Common myeloid progenitor, CD34-positive (primary cell): Measurements from ENCODE around the gene BRPF1.

Source experiments
- CTCF ChIA-PET: fragments of 350-600 bp; sonication (Branson Sonifier 250); formaldehyde crosslinking; loops from one replicate; lab custom pipeline; 2021; ENCODE audit warnings: antibody characterized with exemption; lab: Charles Lee
- POLR2A ChIA-PET: fragments of 350-600 bp; sonication (Branson Sonifier 250); formaldehyde crosslinking; loops from one replicate; lab custom pipeline; 2021; ENCODE audit warnings: antibody characterized with exemption; lab: Charles Lee
- DNase-seq, 3 donors: peaks; one replicate each; pipeline versions ENCODE4 v3.0.0 to v3.0.0-alpha.2; 2013
- H3K27ac ChIP-seq, 2 experiments: 1 replicate in 1 of 2; 2 replicates in 1 of 2; pipeline ENCODE4 v1.7.0; 2013; ENCODE audit warnings: inconsistent platforms in 2 of 2, low read length in 2 of 2, mild to moderate bottlenecking in 2 of 2, low read depth in 1 of 2, moderate library complexity in 1 of 2; ENCODE audit not compliant: severe bottlenecking in 2 of 2, insufficient read depth in 1 of 2, poor library complexity in 1 of 2
- H3K27me3 ChIP-seq, 5 experiments: replicated peaks in 2 of 5; 1 replicate in 3 of 5; 2 replicates in 2 of 5; pipeline versions ENCODE4 v1.6.1 to v1.7.0; 2013; ENCODE audit warnings: low read length in 4 of 5, mild to moderate bottlenecking in 2 of 5, moderate library complexity in 2 of 5, inconsistent platforms in 1 of 5; ENCODE audit not compliant: insufficient read depth in 5 of 5, control insufficient read depth in 4 of 5
- H3K36me3 ChIP-seq, 4 experiments: 1 replicate in 2 of 4; 2 replicates in 2 of 4; pipeline versions ENCODE4 v1.6.1 to v1.7.0; 2013; ENCODE audit warnings: low read length in 3 of 4, control low read depth in 1 of 4, mild to moderate bottlenecking in 1 of 4; ENCODE audit not compliant: control insufficient read depth in 4 of 4, insufficient read depth in 4 of 4
- H3K4me1 ChIP-seq, 4 experiments: 1 replicate in 3 of 4; 2 replicates in 1 of 4; pipeline versions ENCODE4 v1.6.1 to v1.7.1; 2013; ENCODE audit warnings: low read length in 3 of 4, mild to moderate bottlenecking in 3 of 4, control low read depth in 1 of 4, inconsistent platforms in 1 of 4, moderate library complexity in 1 of 4; ENCODE audit not compliant: control insufficient read depth in 4 of 4, insufficient read depth in 4 of 4; ENCODE audit errors: control extremely low read depth in 1 of 4
- H3K4me3 ChIP-seq, 7 experiments: 1 replicate in 4 of 7; 2 replicates in 3 of 7; pipeline versions ENCODE4 v1.5.1 to v1.7.0; 2013; ENCODE audit warnings: mild to moderate bottlenecking in 7 of 7, low read length in 6 of 7, moderate library complexity in 6 of 7, inconsistent platforms in 2 of 7, low read depth in 2 of 7, control low read depth in 1 of 7; ENCODE audit not compliant: insufficient read depth in 4 of 7, control insufficient read depth in 1 of 7; ENCODE audit errors: extremely low read depth in 1 of 7
- H3K9me3 ChIP-seq, 5 experiments: 1 replicate in 4 of 5; 2 replicates in 1 of 5; pipeline versions ENCODE4 v1.6.1 to v1.7.1; 2013; ENCODE audit warnings: low read length in 4 of 5, mild to moderate bottlenecking in 2 of 5, inconsistent platforms in 1 of 5, low read depth in 1 of 5, moderate library complexity in 1 of 5; ENCODE audit not compliant: control insufficient read depth in 4 of 5, insufficient read depth in 2 of 5; ENCODE audit errors: control extremely low read depth in 1 of 5
- WGBS: methylation state at CpG from one replicate; pipeline ENCODE4 v1.1.5; 2013; ENCODE audit not compliant: insufficient coverage; 5-methylcytosine and 5-hydroxymethylcytosine counted together

Gene BRPF1

GRCh38 chr3:9730657-9731205 is 804 bp upstream of the BRPF1 start:
- Histone ChIP-seq H3K36me3 (peaks cover 0 to 25% (median 11%) of the 10 kb centered on the region in 4 experiments), H3K27me3 (no peaks in the 10 kb centered on the region), H3K4me3 (peak overlapping the region; percentile 46 to 97 (median 81)), H3K27ac (peak overlapping the region in 1 of 2 experiments; percentile 100), H3K9me3 (no peaks in the 10 kb centered on the region), H3K4me1 (peaks cover 6 to 57% (median 42%) of the 10 kb centered on the region in 4 experiments)
- WGBS, result 0% methylated on average over 12 of the region's 17 CpGs
- DNase-seq, result peak; percentile 82 to 95 (median 93)
- CTCF ChIA-PET, result interaction anchor here (1.3 to 8.5 kb wide), 4 partner anchors 12 to 62 kb away, joined by 3 to 107 read pairs (median 36); partner anchors contain the start of genes ARPC4, OGG1 and TADA3
- POLR2A ChIA-PET, result interaction anchor here (1.2 to 3.6 kb wide), 4 partner anchors 14 to 62 kb away, joined by 5 to 16 read pairs (median 7); partner anchors contain the start of genes ARPC4, OGG1 and TADA3

DNA sequence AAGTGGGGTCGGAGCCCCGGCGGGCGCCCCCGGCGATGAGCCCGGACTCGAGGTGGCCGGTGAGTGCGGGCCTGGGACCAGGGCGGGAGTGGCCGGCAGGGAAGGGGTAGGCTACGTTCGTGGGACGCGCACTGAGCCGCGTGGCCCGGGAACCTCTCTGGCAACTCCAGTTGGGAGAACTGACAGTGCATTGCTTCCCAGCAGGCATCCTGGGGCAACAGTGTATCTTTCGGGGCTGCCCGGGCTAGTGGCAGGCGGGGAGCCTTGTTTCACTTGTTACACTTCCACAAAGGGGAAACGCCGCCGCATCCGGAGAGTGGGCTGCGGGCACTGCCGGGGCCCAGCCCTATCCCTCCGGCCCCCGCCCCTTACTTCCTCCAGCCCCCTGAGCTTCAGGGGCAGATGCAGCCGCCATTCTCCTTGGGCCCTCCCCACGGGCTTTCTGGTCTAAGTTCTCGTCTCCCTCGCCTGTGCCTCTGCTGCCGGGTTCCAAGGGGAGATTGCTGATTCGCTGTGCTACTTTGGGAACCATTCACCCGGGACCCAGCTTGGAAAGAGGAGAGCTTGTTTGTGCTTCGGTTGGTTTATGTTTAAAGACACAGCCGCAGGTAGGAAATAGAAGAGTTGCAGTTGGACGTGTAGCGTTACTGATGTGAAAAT is 675 bp downstream of the BRPF1 start:
- Histone ChIP-seq H3K9me3 (no peaks in the 10 kb centered on the region), H3K27me3 (no peaks in the 10 kb centered on the region), H3K4me1 (peaks cover 6 to 52% (median 37%) of the 10 kb centered on the region in 4 experiments), H3K4me3 (peak overlapping the region; percentile 76 to 97 (median 86)), H3K27ac (peak overlapping the region; percentile 99 to 100), H3K36me3 (peaks cover 4 to 37% (median 19%) of the 10 kb centered on the region in 4 experiments)
- ChIA-PET POLR2A (interaction anchor here (0.7 to 3.6 kb wide), 3 partner anchors 18 to 60 kb away, joined by 3 to 16 read pairs (median 7); partner anchors contain the start of genes ARPC4, OGG1 and TADA3), CTCF (interaction anchor here (0.9 to 8.5 kb wide), 9 partner anchors 13 to 107 kb away, joined by 3 to 107 read pairs (median 4); partner anchors contain the start of gene OGG1)
- DNase-seq, result peak; percentile 75 to 91 (median 89)
- WGBS, result 0% methylated on average over 35 of the region's 41 CpGs

DNA sequence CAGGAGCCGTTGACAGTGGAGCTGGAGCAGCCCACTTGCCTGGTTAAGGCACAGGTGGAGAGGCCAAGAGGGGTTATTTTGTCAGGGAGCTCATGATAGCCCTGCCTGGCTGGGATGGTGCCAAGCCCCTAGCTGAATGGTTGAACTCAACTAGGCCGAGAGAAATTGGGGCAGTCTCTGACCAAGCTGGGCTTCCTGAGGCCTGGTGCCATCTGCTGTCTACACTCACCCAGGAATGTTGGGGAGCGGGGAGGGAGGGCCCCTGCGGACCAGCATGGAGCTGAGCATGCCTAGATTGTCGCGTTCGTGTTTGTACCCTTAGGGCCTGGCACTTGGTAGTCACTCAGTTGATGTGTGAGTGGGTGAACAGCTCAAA is 1.2 kb downstream of the BRPF1 start:
- Histone ChIP-seq H3K27me3 (no peaks in the 10 kb centered on the region), H3K9me3 (no peaks in the 10 kb centered on the region), H3K27ac (peak overlapping the region; percentile 99 to 100), H3K4me1 (peaks cover 6 to 46% (median 32%) of the 10 kb centered on the region in 4 experiments), H3K36me3 (peaks cover 5 to 43% (median 23%) of the 10 kb centered on the region in 4 experiments), H3K4me3 (peak overlapping the region; percentile 76 to 97 (median 86))
- ChIA-PET POLR2A (interaction anchor here (1.3 to 3.6 kb wide), 2 partner anchors 11 to 17 kb away, joined by 5 to 16 read pairs; partner anchors contain the start of gene OGG1), CTCF (interaction anchor here (0.9 to 8.5 kb wide), 10 partner anchors 13 to 547 kb away, joined by 3 to 107 read pairs (median 4); partner anchors contain the start of gene OGG1)
- no peak for DNase-seq
- WGBS, result 45% methylated on average over 7 of the region's 7 CpGs

DNA sequence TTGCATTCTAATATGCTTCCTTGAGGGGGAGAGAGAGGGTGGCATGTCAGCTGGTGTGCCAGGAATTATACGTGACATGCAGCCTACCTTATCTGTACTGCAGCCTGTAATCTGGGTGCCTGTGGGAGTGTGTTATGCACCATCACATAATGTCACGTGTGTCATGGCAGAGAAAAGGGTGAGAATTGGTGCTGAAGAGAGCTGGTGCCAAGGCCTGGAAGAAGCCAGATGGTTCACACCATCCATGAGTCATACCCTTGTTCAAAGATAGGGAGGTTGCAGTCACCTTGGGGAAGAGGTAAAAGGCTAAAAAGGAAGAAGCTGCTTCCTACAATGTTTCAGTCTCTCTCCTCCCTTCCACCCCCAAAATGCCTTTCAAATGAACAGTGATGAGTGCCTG is 5.3 kb downstream of the BRPF1 start:
- no peak overlapping the region for H3K4me3 ChIP-seq
- POLR2A ChIA-PET, result no interaction called here
- no peaks in the 10 kb centered on the region for H3K27me3 ChIP-seq
- CTCF ChIA-PET, result interaction anchor here (1.0 to 2.4 kb wide), 6 partner anchors 9 to 34 kb away, joined by 3 to 13 read pairs (median 4); partner anchors contain the start of genes CPNE9 and OGG1
- H3K9me3 ChIP-seq, result no peaks in the 10 kb centered on the region
- no peak for DNase-seq
- WGBS, result 100% methylated on average over 2 of the region's 2 CpGs
- peaks cover 15 to 84% (median 64%) of the 10 kb centered on the region in 4 experiments for H3K36me3 ChIP-seq
- peaks cover 3 to 33% (median 24%) of the 10 kb centered on the region in 4 experiments for H3K4me1 ChIP-seq
- no peak overlapping the region for H3K27ac ChIP-seq

GRCh38 chr3:9739181-9739580 is 7.6 kb downstream of the BRPF1 start:
- Histone ChIP-seq H3K9me3 (no peaks in the 10 kb centered on the region), H3K4me3 (no peak overlapping the region), H3K27ac (no peak overlapping the region), H3K27me3 (no peaks in the 10 kb centered on the region), H3K36me3 (peaks cover 36 to 95% (median 84%) of the 10 kb centered on the region in 4 experiments), H3K4me1 (peaks cover 0 to 15% (median 6%) of the 10 kb centered on the region in 4 experiments)
- ChIA-PET CTCF (interaction anchor here (0.7 to 3.3 kb wide), 2 partner anchors 12 to 24 kb away, joined by 3 to 16 read pairs; no protein-coding TSS in a partner anchor), POLR2A (no interaction called here)
- WGBS, result 96% methylated on average over 15 of the region's 15 CpGs
- DNase-seq, result no peak

DNA sequence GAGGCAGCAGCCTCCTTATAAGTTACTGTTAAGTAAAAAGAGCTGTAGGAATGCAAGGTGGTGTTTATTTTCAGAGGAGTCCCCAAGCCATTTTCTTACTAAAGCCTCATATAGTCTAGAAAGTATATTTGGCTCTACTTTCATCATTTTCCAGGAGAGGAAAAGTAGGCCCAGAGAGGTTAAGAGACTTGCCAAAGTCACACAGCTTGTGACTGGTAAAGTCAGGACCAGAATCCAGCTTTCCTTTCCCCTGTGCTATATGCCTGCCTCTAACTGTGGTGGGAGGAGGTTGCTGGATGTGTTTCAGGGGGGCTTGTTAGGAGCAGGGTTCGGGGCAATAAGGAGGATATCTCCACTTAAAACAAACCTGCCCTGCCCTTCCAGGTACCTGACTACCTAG is 11.0 kb downstream of the BRPF1 start:
- peaks cover 36 to 100% (median 97%) of the 10 kb centered on the region in 4 experiments for H3K36me3 ChIP-seq
- POLR2A ChIA-PET, result no interaction called here
- no peaks in the 10 kb centered on the region for H3K4me1 ChIP-seq
- no peak overlapping the region for H3K4me3 ChIP-seq
- H3K27ac ChIP-seq, result no peak overlapping the region
- no peak for DNase-seq
- no peaks in the 10 kb centered on the region for H3K9me3 ChIP-seq
- no peaks in the 10 kb centered on the region for H3K27me3 ChIP-seq
- CTCF ChIA-PET, result interaction anchor here (0.9 to 9.5 kb wide), 5 partner anchors 10 to 65 kb away, joined by 3 to 68 read pairs (median 4); partner anchors contain the start of gene BRPF1
- no CpG with 5 or more reads among the region's 1 CpG for WGBS
